Motor neuron (in vitro differentiated cells): ENCODE results near the gene SKIC2. TPM values are rescaled to one million over a fixed set of nuclear protein-coding genes. Genes with fewer than 3 reads are reported as not detected.
A peak's percentile ranks its signal among the peaks of the same experiment; 100 is the strongest.
"Not testable (repeated sequence)": the region's sequence is repeated elsewhere in the genome, so short reads cannot be mapped to it uniquely, and the experiment has no call there.

ENCODE experiments used
- ATAC-seq, 8 experiments: fragments of 200-7000 bp; cut with Tn5 transposase; replicated peaks in 6 of 8; 2 replicates each; pipeline ENCODE4 v1.8.0; 2021; ENCODE audit warnings: mild to moderate bottlenecking in 8 of 8, moderate library complexity in 8 of 8
- H3K27ac ChIP-seq, 2 donors: fragments of 250-450 bp; sonication (Bioruptor Pico); 2 replicates each; pipeline ENCODE4 v1.9.0; 2021; ENCODE audit warnings: antibody characterized with exemption in 2 of 2, mild to moderate bottlenecking in 2 of 2, moderate library complexity in 1 of 2
- H3K4me1 ChIP-seq, 2 donors: fragments of 250-450 bp; sonication (Bioruptor Pico); replicated peaks in 1 of 2; 2 replicates each; pipeline ENCODE4 v1.6.1; 2021; ENCODE audit warnings: antibody characterized with exemption in 2 of 2, mild to moderate bottlenecking in 2 of 2, moderate library complexity in 1 of 2
- H3K4me3 ChIP-seq, 5 donors: fragments of 250-450 bp; sonication (Bioruptor Pico); 2 replicates each; pipeline ENCODE4 v1.9.0; 2021; ENCODE audit warnings: antibody characterized with exemption in 5 of 5, mild to moderate bottlenecking in 5 of 5, moderate library complexity in 4 of 5
- WGBS, 10 experiments: fragments of 450-650 bp; shearing (Covaris generic); methylation state at CpG; one replicate each; pipeline ENCODE4 v1.0.0; 2022; 5-methylcytosine and 5-hydroxymethylcytosine counted together
- in situ Hi-C, 9 experiments: fragments of 400-800 bp; cut with MboI; loops; one replicate each; pipeline ENCODE4 v1.15.0; 2021; ENCODE audit warnings: low sequenced_read_pairs in 9 of 9, low pct_unique_long_range_greater_than_20kb in 2 of 9; ENCODE audit not compliant: unreplicated experiment in 9 of 9
- total RNA-seq, 8 experiments: library from RNA; unstranded; fragments of 300-600 nt; gene quantifications; 2 replicates each; pipeline versions ENCODE4 v1.2.3 to v1.2.4, GENCODE V29; 2022

The SKIC2 gene
- total RNA-seq, 8 experiments from 2014 or later: 30.6 to 68.4 (median 52.9) TPM

- H3K4me1 ChIP-seq: peaks cover 9 to 11% of the 10 kb centered on the region in 2 donors
- in situ Hi-C loops, H3K27ac ChIP-seq, ATAC-seq, H3K4me3 ChIP-seq: not testable (repeated sequence)
- no CpG with 5 or more reads among the region's 30 CpGs for WGBS, 10 experiments
These were observed 17.1 kb downstream of the SKIC2 start for GRCh38 chr6:31976065-31976464.

DNA sequence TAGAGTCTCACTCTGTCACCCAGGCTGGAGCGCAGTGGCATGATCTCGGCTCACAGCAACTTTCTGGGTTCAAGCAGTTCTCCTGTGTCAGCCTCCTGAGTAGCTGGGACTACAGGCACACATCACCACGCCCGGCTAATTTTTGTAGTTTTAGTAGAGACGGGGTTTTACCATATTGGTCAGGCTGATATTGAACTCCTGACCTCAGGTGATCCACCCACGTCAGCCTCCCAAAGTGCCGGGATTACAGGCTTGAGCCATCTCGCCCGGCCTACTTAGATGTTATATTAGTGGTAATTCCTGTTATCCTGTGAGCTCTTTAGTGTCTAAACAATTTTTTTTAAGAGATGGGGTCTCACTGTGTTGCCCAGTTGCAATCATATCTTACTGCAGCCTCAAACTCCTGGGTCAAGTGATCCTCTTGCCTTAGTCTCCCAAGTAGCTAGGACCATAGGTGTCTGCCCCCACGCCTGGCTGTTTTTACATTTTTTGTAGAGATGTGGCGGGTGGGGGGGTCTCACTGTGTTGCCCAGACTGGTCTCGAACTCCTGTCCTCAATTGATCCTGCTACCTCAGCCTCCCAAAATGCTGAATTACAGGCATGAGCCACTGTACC, 18.9 kb downstream of the SKIC2 start:
- WGBS, 10 experiments: 62 to 100% (median 92%) methylated on average over 1 to 11 of the region's 12 CpGs
- no peak overlapping the region for H3K27ac ChIP-seq
- H3K4me3 ChIP-seq: no peak overlapping the region
- peaks cover 6 to 7% of the 10 kb centered on the region in 2 donors for H3K4me1 ChIP-seq
- in situ Hi-C loops: no loop called here
- no peak for ATAC-seq

DNA sequence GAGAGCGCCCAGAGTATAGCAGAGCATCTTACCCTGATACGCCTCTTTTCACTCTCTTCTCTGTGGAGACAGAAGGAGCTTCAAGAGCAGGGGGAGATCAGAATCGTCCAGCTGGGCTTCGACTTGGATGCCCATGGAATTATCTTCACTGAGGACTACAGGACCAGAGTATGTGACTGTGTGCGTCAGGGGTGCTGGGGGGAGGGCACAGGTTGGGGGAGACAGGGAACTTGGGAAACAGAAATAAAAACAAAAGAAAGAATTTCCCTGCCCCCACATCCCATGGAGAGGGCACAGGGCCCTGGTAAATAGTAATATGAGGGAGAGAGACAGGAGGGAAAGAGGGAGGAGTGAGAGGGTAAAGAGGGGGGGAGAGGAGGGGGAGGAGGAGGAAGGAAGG, 19.9 kb downstream of the SKIC2 start:
- no peak for ATAC-seq
- WGBS, 10 experiments: 48 to 100% (median 85%) methylated on average over 2 to 5 of the region's 5 CpGs; no CpG with 5 or more reads in 3 of the 10 experiments
- no peak overlapping the region for H3K27ac ChIP-seq
- in situ Hi-C loops: no loop called here
- no peaks in the 10 kb centered on the region for H3K4me1 ChIP-seq
- no peak overlapping the region for H3K4me3 ChIP-seq

DNA sequence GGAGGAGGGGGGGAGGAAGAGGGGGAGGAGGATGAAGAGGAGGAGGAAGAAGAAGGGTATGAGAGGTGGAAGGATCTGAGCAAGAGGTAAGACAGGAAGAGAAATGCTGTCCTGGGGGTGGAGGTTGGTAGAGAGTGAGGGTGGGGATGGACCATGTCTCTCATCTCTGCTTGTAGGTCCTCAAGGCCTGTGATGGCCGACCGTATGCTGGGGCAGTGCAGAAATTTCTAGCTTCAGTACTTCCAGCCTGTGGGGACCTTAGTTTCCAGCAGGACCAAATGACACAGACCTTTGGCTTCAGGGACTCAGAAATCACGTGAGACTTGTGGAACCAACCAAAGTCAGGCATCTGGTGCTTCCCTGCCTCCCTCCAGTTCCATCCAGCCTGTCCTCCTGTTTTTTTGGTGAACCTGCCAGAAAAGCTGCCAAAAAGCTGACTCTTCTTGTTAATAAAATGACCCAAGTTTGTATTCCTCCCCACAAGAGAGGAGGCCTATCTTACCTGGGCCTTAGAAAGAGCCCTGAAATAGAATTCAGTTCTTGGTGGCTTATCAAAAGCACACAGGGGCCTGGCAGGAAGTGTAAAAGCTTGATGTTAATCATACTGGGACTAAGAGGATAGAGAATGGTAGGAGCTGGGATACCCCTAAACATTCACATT, 20.4 kb downstream of the SKIC2 start:
- no peak overlapping the region for H3K4me3 ChIP-seq
- 100% methylated on average over 1 of the region's 3 CpGs; no CpG with 5 or more reads in 8 of the 10 experiments for WGBS, 10 experiments
- in situ Hi-C loops: no loop called here
- no peak overlapping the region for H3K27ac ChIP-seq
- ATAC-seq: no peak
- no peaks in the 10 kb centered on the region for H3K4me1 ChIP-seq

GRCh38 chr6:31980195-31980876, 21.4 kb downstream of the SKIC2 start:
- in situ Hi-C loops, ATAC-seq, H3K27ac ChIP-seq, H3K4me3 ChIP-seq, H3K4me1 ChIP-seq: not testable (repeated sequence)
- 60 to 100% (median 82%) methylated on average over 1 to 2 of the region's 13 CpGs; no CpG with 5 or more reads in 5 of the 10 experiments for WGBS, 10 experiments

DNA sequence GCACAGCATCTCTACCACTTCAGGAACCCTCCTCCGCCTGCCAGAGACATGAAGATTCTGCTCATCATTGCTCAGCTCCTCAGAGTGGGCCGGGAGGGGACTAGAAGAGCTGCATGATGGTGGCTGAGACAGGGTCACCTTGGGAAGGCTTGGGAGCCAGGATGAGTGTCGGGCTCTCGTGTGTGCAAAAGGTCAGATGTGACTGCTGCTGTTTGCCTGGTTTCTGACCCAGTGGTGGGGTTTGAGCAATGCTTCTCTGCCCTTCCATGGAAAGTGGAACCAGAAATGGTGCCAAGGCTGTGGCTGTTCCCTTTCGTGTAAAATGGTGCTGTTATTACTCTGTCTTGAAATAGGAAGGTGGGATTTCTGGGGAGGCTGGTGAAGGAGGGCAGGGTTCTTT, 22.0 kb downstream of the SKIC2 start:
- H3K27ac ChIP-seq, H3K4me3 ChIP-seq, H3K4me1 ChIP-seq, ATAC-seq, in situ Hi-C loops: not testable (repeated sequence)
- WGBS, 10 experiments: no CpG with 5 or more reads among the region's 5 CpGs

DNA sequence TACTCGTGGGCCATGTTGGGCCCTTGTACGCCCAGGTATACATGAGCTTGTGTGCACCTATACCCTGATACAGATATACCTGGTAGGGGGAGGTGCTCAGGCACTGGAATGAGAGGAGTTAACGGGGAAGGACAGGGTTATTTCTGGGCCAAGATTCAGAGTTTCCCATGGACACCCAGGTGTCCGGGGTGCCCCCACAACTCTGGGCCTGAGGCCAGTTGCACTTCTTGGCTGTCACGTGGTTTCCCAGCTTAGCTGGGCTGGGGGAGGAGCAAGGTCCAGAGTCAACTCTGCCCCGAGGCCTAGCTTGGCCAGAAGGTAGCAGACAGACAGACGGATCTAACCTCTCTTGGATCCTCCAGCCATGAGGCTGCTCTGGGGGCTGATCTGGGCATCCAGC, 22.8 kb downstream of the SKIC2 start, which contains the start of gene C4A:
Gene C4A, plus strand, starts transcription at position 314 of the 400 bp plus-strand sequence. Its CDS starts 51 bp downstream, at position 365.
- H3K27ac ChIP-seq, H3K4me1 ChIP-seq, in situ Hi-C loops, H3K4me3 ChIP-seq: not testable (repeated sequence)
- WGBS, 10 experiments: no CpG with 5 or more reads among the region's 7 CpGs
- peak in 5 of 8 experiments; percentile 35 to 81 (median 71) for ATAC-seq

- WGBS, 10 experiments: no CpG with 5 or more reads among the region's 10 CpGs
- peak in 2 of 8 experiments; percentile 33 to 72 for ATAC-seq
These were observed 30.4 kb downstream of the SKIC2 start for GRCh38 chr6:31989363-31989762.

DNA sequence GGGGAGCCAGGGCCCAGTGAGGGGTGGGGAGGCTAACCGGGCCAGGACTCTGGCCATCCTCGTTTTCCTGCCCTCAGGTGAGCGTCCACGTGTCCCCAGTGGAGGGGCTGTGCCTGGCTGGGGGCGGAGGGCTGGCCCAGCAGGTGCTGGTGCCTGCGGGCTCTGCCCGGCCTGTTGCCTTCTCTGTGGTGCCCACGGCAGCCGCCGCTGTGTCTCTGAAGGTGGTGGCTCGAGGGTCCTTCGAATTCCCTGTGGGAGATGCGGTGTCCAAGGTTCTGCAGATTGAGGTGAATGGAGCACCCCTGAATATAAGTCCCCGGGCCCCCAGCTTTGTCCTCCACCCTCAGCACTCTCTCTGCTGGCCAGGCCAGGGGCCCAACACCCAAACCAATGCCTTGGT, 35.4 kb downstream of the SKIC2 start:
- in situ Hi-C loops, ATAC-seq, H3K4me3 ChIP-seq, H3K27ac ChIP-seq, H3K4me1 ChIP-seq: not testable (repeated sequence)
- WGBS, 10 experiments: no CpG with 5 or more reads among the region's 14 CpGs

More at GRCh38 chr6:31989363-31989762, 30.4 kb downstream of the SKIC2 start:
- in situ Hi-C loops, H3K27ac ChIP-seq, H3K4me1 ChIP-seq, H3K4me3 ChIP-seq: not testable (repeated sequence)

GRCh38 chr6:31996385-31996784, 37.4 kb downstream of the SKIC2 start:
- in situ Hi-C loops, H3K27ac ChIP-seq, H3K4me3 ChIP-seq, ATAC-seq, H3K4me1 ChIP-seq: not testable (repeated sequence)
- no CpG with 5 or more reads among the region's 6 CpGs for WGBS, 10 experiments

DNA sequence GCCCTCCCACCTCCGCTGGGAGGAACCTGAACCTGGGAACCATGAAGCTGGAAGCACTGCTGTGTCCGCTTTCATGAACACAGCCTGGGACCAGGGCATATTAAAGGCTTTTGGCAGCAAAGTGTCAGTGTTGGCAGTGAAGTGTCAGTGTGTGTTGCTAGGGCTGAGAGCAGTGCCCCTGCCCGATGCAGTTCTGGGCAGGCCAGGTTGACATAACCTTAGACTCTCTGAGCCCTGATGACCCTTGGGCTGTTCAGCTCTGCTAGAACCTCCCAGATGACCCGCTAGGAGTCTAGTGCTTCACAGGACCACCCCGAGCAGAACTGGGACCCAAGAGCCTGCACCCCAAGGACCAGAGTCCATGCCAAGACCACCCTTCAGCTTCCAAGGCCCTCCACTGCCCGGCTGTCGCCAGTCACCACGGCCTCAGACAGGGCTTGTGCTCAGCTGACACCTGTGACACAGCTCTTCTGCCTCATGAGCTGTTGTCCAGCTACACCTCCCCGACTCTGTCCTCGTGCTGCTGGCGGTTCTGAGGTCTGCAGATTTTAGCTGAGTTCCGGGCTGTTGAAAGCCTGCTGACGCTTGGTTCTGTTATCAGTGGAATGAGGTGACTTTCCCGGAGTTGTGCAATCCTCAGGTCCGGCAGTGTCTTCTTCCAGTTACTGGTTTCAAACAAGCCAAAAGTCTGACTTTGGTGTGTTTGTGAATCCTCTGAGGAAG, 43.7 kb downstream of the SKIC2 start:
- H3K4me1 ChIP-seq, H3K4me3 ChIP-seq, in situ Hi-C loops, H3K27ac ChIP-seq: not testable (repeated sequence)
- WGBS, 10 experiments: no CpG with 5 or more reads among the region's 15 CpGs
- peak in 2 of 8 experiments; percentile 7 to 11 for ATAC-seq

GRCh38 chr6:32003301-32003700, 44.3 kb downstream of the SKIC2 start:
- H3K4me1 ChIP-seq, in situ Hi-C loops, H3K27ac ChIP-seq, ATAC-seq, H3K4me3 ChIP-seq: not testable (repeated sequence)
- no CpG with 5 or more reads among the region's 7 CpGs for WGBS, 10 experiments

DNA sequence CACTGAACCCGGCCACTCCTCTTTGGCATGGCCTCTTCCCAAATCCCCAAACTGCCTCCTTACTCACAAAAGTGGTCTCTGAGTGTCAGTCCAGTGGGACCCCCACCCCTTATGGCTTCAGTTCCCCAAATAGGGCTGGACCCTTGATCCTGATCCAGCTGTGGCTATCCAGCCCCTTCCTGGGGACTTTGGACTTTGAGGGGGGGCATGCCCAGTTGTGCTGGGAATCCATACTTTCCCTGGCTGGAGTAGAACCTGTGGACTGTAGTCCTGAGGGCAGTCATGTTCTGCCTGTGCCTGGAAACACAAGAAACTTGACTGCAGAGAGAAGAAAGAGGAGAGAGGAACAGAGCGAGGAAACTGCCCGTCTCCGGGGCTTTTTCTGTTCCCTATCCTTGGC, 45.4 kb downstream of the SKIC2 start:
- in situ Hi-C loops, ATAC-seq, H3K27ac ChIP-seq, H3K4me3 ChIP-seq, H3K4me1 ChIP-seq: not testable (repeated sequence)
- WGBS, 10 experiments: 94% methylated on average over 3 of the region's 4 CpGs; no CpG with 5 or more reads in 9 of the 10 experiments
